Liver (tissue), 3 donors: ENCODE results near the gene TCF7L2.

Experiments used
- ATF3 ChIP-seq: IDR thresholded peaks from 2 replicates; pipeline ENCODE4 v1.6.1; 2016; ENCODE audit warnings: antibody characterized with exemption
- CTCF ChIP-seq: fragments of 150-350 bp; IDR thresholded peaks from 2 replicates; pipeline ENCODE4 v1.5.1; 2017; ENCODE audit warnings: improper control_type of control experiment, low read depth, low read length; ENCODE audit not compliant: missing input control
- TAF1 ChIP-seq: conservative IDR thresholded peaks from 2 replicates; pipeline ENCODE4 v1.6.1; 2016; ENCODE audit warnings: antibody characterized with exemption, mild to moderate bottlenecking
- YY1 ChIP-seq: IDR thresholded peaks from 2 replicates; pipeline ENCODE4 v1.6.1; 2016; ENCODE audit warnings: antibody characterized with exemption, mild to moderate bottlenecking
- TF ChIP-seq, protein P1 (sequence below): IDR thresholded peaks from 2 replicates; pipeline ENCODE4 v1.6.1; 2016; ENCODE audit warnings: antibody characterized with exemption
- donor health status: healthy.
- donor health status: healthy.

- TF ChIP-seq CTCF (no peak), ATF3 (no peak), TAF1 (no peak), YY1 (no peak)
- TF ChIP-seq, protein P1, sequence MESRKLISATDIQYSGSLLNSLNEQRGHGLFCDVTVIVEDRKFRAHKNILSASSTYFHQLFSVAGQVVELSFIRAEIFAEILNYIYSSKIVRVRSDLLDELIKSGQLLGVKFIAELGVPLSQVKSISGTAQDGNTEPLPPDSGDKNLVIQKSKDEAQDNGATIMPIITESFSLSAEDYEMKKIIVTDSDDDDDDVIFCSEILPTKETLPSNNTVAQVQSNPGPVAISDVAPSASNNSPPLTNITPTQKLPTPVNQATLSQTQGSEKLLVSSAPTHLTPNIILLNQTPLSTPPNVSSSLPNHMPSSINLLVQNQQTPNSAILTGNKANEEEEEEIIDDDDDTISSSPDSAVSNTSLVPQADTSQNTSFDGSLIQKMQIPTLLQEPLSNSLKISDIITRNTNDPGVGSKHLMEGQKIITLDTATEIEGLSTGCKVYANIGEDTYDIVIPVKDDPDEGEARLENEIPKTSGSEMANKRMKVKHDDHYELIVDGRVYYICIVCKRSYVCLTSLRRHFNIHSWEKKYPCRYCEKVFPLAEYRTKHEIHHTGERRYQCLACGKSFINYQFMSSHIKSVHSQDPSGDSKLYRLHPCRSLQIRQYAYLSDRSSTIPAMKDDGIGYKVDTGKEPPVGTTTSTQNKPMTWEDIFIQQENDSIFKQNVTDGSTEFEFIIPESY: no peak
Measured at GRCh38 chr10:113056030-113056429, 106.0 kb downstream of the TCF7L2 start.
